GM12801 (cell line): ENCODE data around the gene BRD4.

ENCODE experiments used
- TF ChIP-seq, protein P1 (sequence below): IDR thresholded peaks from one replicate; pipeline ENCODE4 v1.5.1; 2011; ENCODE audit warnings: control low read depth; ENCODE audit not compliant: insufficient read length; ENCODE audit errors: extremely low read depth

The BRD4 gene

DNA sequence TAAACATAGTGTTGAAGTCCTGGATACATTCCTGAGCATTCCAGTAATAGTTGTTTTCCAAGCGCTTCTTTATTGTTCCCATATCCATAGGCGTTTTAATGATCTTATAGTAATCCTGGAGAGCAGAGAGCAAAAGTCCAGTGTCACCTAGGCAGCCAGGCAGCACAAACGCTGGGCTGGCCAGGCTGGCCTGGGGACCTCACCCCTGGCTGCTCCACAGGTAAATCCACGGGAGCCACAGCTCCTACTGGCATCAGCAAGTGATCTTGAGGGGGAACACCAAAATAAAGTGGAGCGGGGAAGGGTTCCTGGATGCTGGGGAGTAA, 63.4 kb downstream of the BRD4 start:
- TF ChIP-seq, protein P1, sequence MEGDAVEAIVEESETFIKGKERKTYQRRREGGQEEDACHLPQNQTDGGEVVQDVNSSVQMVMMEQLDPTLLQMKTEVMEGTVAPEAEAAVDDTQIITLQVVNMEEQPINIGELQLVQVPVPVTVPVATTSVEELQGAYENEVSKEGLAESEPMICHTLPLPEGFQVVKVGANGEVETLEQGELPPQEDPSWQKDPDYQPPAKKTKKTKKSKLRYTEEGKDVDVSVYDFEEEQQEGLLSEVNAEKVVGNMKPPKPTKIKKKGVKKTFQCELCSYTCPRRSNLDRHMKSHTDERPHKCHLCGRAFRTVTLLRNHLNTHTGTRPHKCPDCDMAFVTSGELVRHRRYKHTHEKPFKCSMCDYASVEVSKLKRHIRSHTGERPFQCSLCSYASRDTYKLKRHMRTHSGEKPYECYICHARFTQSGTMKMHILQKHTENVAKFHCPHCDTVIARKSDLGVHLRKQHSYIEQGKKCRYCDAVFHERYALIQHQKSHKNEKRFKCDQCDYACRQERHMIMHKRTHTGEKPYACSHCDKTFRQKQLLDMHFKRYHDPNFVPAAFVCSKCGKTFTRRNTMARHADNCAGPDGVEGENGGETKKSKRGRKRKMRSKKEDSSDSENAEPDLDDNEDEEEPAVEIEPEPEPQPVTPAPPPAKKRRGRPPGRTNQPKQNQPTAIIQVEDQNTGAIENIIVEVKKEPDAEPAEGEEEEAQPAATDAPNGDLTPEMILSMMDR = no peak

DNA sequence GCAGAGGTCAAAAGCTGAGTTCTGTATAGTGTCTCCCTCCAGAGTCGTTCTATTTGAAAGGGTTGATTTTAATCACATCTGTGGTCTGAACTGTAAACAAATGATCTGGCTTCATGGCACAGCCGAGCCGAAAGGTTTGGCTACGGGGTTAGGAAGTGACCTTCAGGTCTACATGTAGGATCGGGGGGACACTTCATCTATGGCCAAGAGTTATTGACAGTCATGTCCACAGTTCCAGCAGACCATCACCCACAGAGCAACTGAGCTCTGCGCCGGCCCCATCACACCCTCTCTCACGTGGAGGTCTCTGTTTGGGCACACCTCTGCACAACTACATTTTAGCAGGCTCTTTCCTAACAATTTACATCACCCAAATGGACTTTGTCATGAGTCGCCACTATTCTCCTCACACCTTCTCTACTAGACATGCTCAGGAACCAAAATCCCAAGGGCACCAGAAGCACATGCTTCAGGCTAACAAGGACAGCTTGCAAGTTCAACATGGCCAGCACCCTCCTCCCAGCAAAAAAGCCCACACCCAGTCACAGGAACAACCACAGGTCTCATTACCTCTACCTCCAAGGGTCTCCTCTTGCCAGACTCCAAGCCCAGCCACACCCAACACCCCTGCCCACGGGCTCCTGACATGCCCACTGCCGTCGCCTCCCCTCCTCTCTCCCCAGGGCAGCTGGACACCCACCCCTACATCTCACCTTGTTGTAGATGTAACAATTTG, 64.0 kb downstream of the BRD4 start:
- TF ChIP-seq, protein P1 = no peak

DNA sequence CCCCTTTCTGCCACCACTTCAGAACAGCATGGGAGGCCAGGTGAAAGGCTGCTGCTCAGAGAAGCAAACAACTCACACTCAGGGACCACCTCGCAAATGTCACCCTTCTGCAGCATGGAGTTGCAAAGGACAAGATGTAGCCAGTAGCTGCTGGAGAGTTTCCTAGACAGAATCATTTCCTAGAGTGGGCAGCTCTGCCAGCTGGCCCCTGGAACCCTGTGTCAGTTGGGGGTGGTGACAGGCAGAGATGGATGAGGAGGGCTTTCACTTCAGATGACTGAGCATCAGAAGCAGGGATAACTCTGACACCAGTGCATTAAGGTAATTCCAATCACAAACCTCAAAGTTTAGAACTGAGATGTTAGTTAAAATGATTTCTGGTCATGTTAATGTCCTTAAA, 65.7 kb downstream of the BRD4 start:
- TF ChIP-seq, protein P1 = no peak

GRCh38 chr19:15265850-15266248, 66.5 kb downstream of the BRD4 start:
- TF ChIP-seq, protein P1 = no peak

- TF ChIP-seq, protein P1 = no peak
These were observed 67.0 kb downstream of the BRD4 start for GRCh38 chr19:15265214-15265849.

DNA sequence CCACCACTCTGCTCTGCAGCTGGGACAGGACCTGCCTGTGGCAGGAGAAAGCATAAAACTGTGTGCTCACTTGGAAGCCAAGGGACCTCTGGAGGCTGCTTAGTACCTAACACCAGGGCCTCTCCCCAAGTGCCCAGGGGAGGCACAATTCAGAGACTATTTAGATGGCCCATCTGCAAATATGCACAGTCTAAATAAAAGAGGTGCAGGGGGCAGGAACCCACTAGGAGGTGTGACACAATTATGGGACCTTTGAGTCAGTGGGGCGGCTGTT, 67.5 kb downstream of the BRD4 start:
- TF ChIP-seq, protein P1 = no peak

- TF ChIP-seq, protein P1 = no peak
These were observed 68.0 kb downstream of the BRD4 start for GRCh38 chr19:15264061-15264932.
